ENCODE results near the gene PDE4B. TPM values are rescaled to one million over a fixed set of nuclear protein-coding genes. Genes with fewer than 3 reads are reported as not detected.

PDE4B gene
- polyA plus RNA-seq, 2 of the 4 experiments (the other 2 are of a cell fraction), result 20.2 to 56.8 TPM

DNA sequence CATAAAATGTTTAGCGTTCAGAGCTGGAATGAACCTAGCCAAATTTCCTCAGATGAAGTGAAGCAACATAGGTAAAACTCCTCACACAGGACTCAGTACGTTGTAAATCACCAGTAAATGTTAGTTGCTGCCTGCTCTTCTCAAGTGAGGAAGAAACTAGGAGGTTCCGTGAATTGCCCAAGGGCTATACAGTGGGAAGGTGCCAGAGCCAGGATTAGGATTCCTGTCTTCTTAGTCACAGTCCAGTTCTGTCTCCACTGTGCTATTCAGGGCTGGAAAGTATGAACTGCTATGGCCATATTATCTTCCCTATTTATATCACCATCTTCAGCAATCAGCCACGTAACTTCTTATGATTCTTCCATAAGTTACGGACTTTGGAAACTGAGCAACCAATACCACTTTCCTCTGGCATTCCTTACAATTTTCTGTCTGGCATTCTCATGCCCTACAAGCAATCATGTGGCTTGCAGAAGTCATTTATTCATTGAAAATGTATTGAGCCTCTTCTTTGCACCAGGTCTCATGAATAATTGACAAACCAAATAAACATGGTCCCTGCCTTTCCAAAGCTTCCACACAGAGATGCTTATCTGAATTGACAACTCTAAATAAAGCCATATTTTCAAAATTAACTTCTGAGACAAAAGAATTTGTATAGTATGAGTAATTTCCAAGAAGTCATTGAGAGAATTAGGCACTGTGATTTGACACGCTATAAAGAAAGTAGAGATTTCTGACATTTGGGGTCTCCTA is 469.7 kb downstream of the PDE4B start (continued):
- TF ChIP-seq EHF (CRISPR knock-in tag; IDR thresholded peaks at IDR 0.05), result no peak
- TF ChIP-seq CHD4 (IDR thresholded peaks at IDR 0.05; ENCODE audit: borderline replicate concordance), result no peak
- TF ChIP-seq PBX3 (IDR thresholded peaks at IDR 0.05), result no peak
- TF ChIP-seq JUN (IDR thresholded peaks at IDR 0.05), result peak in 1 of 2 experiments; percentile 69; a peak in 2 of 5 replicates
- no peak for TF ChIP-seq KDM5A (IDR thresholded peaks at IDR 0.05)
- TF ChIP-seq FOXS1 (CRISPR knock-in tag; IDR thresholded peaks at IDR 0.05), result no peak
- no peak for TF ChIP-seq MAFK (IDR thresholded peaks at IDR 0.05; ENCODE audit: partially characterized antibody)

- no peak for DNase-seq (ENCODE audit: low read depth in 1 of 2, low spot score in 1 of 2)
- ChIA-PET POLR2A (no interaction called here), CTCF (interaction anchor here (1.5 to 2.0 kb wide), 2 partner anchors 22 to 67 kb away, joined by 4 read pairs; no protein-coding TSS in a partner anchor)
- no peak overlapping the region for H3K4me2 ChIP-seq
- H3K4me1 ChIP-seq, result peaks cover 81% of the 10 kb centered on the region
- H3K27ac ChIP-seq, result peak overlapping the region; percentile 69 to 95
- FAIRE-seq, result no peak
- H3K9me3 ChIP-seq, result no peaks in the 10 kb centered on the region
- no peak for ATAC-seq
- no peak overlapping the region for H3K4me3 ChIP-seq
- TF ChIP-seq, protein P1, sequence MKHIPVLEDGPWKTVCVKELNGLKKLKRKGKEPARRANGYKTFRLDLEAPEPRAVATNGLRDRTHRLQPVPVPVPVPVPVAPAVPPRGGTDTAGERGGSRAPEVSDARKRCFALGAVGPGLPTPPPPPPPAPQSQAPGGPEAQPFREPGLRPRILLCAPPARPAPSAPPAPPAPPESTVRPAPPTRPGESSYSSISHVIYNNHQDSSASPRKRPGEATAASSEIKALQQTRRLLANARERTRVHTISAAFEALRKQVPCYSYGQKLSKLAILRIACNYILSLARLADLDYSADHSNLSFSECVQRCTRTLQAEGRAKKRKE (CRISPR knock-in tag; IDR thresholded peaks at IDR 0.05; ENCODE audit: low read depth), result no peak
- TF ChIP-seq CEBPB (IDR thresholded peaks at IDR 0.05) (no peak), TP53 (CRISPR knock-in tag; IDR thresholded peaks at IDR 0.05) (no peak), PBX3 (IDR thresholded peaks at IDR 0.05) (no peak), CBX2 (IDR thresholded peaks at IDR 0.05; ENCODE audit: borderline replicate concordance, low read depth) (no peak), HOXB13 (CRISPR knock-in tag; IDR thresholded peaks at IDR 0.05; ENCODE audit: low read depth) (no peak), CHD4 (IDR thresholded peaks at IDR 0.05; ENCODE audit: borderline replicate concordance) (no peak), HOXA7 (CRISPR knock-in tag; IDR thresholded peaks at IDR 0.05) (no peak), POLR2A (IDR thresholded peaks at IDR 0.05; ENCODE audit: low read length) (no peak), ZFP36 (IDR thresholded peaks at IDR 0.05; ENCODE audit: borderline replicate concordance, partially characterized antibody) (no peak), ESRRA (IDR thresholded peaks at IDR 0.05; ENCODE audit: borderline replicate concordance, low read length) (no peak), HES2 (IDR thresholded peaks at IDR 0.05) (no peak), TFCP2L1 (CRISPR knock-in tag; IDR thresholded peaks at IDR 0.05) (no peak)
- WGBS (ENCODE audit: missing lambda C conversion rate), result 87% methylated on average over 2 of the region's 2 CpGs
Measured at GRCh38 chr1:66265268-66265667, 472.6 kb downstream of the PDE4B start.

DNA sequence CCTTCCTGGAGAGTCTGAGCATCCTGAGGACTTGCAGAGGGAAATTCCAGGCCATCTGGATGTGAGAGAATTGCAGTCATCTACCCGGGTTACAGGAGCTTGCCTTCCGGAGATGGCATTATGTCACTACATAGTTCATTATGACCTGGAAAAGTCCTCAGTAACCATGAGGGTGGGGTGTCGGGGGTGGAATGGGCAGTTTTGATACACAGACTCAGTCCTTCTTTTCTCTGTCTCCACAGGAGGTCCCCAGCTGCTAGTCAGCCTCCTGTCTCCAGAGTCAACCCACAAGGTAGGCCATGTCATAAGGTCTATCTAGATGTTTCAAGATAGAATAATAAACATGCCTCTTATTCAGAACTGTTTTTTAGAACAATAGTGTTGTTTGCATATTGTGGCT is 473.1 kb downstream of the PDE4B start:
- Histone ChIP-seq H3K9me3 (no peaks in the 10 kb centered on the region), H3K4me1 (peaks cover 83% of the 10 kb centered on the region), H3K4me3 (no peak overlapping the region), H3K27ac (peak overlapping the region; percentile 69 to 95), H3K4me2 (no peak overlapping the region; the same call in 2 of the 3 replicates)
- CTCF ChIA-PET, result interaction anchor here (1.5 kb wide), 1 partner anchor 67 kb away, joined by 4 read pairs; no protein-coding TSS in a partner anchor
- DNase-seq (ENCODE audit: low read depth in 1 of 2, low spot score in 1 of 2), result peak in 1 of 2 experiments; percentile 37
- no peak for FAIRE-seq
- peak in 1 of 2 experiments; percentile 7; a peak in 1 of 6 replicates for ATAC-seq
- POLR2A ChIA-PET, result no interaction called here
- no peak for TF ChIP-seq HMGXB4 (CRISPR knock-in tag; IDR thresholded peaks at IDR 0.05; ENCODE audit: borderline replicate concordance)
- TF ChIP-seq TFCP2L1 (CRISPR knock-in tag; IDR thresholded peaks at IDR 0.05), result no peak
- no peak for TF ChIP-seq KDM5A (IDR thresholded peaks at IDR 0.05)
- TF ChIP-seq TP53 (CRISPR knock-in tag; IDR thresholded peaks at IDR 0.05), result no peak
- no peak for TF ChIP-seq MAX (IDR thresholded peaks at IDR 0.05)
- TF ChIP-seq RAD21 (conservative IDR thresholded peaks at IDR 0.05 in 1 of 2, IDR thresholded peaks at IDR 0.05 in 1 of 2), result no peak
- no peak for TF ChIP-seq EP300 (IDR thresholded peaks at IDR 0.05)
- no peak for TF ChIP-seq ZFP36 (IDR thresholded peaks at IDR 0.05; ENCODE audit: borderline replicate concordance, partially characterized antibody)
- no peak for TF ChIP-seq ELK1 (IDR thresholded peaks at IDR 0.05; ENCODE audit: low read depth, low read length)
- 29% methylated on average over 3 of the region's 3 CpGs for WGBS (ENCODE audit: missing lambda C conversion rate)

All from A549 (cell line).